ENCODE data around the gene FAM89B. TPM values are rescaled to one million over a fixed set of nuclear protein-coding genes. Genes with fewer than 3 reads are reported as not detected.

The FAM89B gene
- total RNA-seq, 4 donors from 2014 or later = 12.0 to 44.1 (median 23.9) TPM

DNA sequence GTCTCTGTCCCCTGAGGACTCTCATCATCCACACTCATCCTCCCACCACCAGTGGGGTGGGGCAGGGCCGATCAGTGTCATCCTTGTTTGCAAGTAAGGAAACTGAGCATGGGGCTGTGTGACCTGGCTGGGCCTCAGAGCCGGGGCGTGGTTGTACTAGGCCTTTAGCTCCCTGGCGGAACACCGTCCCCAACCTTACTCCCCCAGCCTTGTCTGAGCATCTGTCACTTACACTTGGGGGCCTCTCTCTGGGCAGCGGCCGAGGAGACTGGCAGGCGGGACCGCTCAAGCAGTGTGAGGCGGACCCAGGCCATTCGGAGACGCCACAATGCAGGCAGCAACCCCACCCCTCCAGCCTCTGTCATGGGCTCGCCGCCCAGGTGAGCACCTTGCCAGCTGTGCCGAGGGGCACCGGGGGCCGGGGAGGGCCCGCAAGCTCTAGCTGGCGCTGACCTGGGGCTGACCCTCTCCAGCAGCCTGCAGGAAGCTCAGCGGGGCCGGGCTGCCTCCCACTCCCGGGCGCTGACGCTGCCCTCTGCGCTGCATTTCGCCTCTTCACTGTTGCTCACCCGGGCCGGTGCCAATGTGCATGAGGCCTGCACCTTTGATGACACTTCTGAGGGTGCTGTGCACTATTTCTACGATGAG, 47.1 kb downstream of the FAM89B start:
- no peak for DNase-seq
- Histone ChIP-seq H3K36me3 (peaks cover 44 to 75% (median 52%) of the 10 kb centered on the region in 3 donors), H3K4me1 (peaks cover 14 to 29% (median 16%) of the 10 kb centered on the region in 3 donors), H3K9me3 (no peaks in the 10 kb centered on the region), H3K27ac (no peak overlapping the region), H3K4me3 (no peak overlapping the region), H3K27me3 (no peaks in the 10 kb centered on the region)
- WGBS, 2 donors = 91 to 92% methylated on average over 9 to 20 of the region's 29 CpGs
- TF ChIP-seq POLR2A (IDR thresholded peaks at IDR 0.05) = no peak
- TF ChIP-seq CTCF (IDR thresholded peaks at IDR 0.05) = no peak
- intact Hi-C loops (cut with DNase I) = loop anchor here (10.0 kb wide), 1 partner anchor 75 kb away; no protein-coding TSS in a partner anchor

DNA sequence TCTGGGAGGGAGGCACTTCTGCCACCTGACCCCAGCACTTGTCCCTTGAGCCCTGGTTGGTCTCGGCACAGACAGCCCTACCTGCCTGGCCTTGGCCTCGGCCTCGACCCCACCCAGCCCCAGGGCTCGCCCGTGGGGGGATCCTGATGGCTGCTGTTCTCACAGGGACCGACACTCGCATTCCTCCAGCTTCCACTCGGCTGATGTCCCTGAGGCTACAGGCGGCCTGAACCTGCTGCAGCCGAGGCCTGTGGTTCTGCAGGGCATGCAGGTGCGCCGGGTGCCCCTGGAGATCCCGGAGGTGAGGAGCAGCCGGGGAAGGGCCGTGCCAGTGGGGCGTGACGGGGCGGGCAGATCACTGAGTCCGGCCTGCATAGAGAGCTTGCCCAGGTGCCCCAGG, 48.3 kb downstream of the FAM89B start:
- intact Hi-C loops (cut with DNase I) = no loop called here
- H3K27me3 ChIP-seq = no peaks in the 10 kb centered on the region
- peaks cover 44 to 88% (median 57%) of the 10 kb centered on the region in 3 donors for H3K36me3 ChIP-seq
- no peak overlapping the region for H3K4me3 ChIP-seq
- H3K27ac ChIP-seq = no peak overlapping the region
- TF ChIP-seq CTCF (IDR thresholded peaks at IDR 0.05) (no peak), POLR2A (IDR thresholded peaks at IDR 0.05) (no peak)
- DNase-seq = no peak
- WGBS, 2 donors = 97% methylated on average over 12 of the region's 19 CpGs; no CpG with 5 or more reads in 1 of the 2 donors
- peaks cover 14 to 30% (median 16%) of the 10 kb centered on the region in 3 donors for H3K4me1 ChIP-seq
- H3K9me3 ChIP-seq = no peaks in the 10 kb centered on the region

- intact Hi-C loops (cut with DNase I) = no loop called here
- DNase-seq = no peak
- H3K4me3 ChIP-seq = no peak overlapping the region
- H3K27me3 ChIP-seq = no peaks in the 10 kb centered on the region
- H3K36me3 ChIP-seq = peaks cover 44 to 96% (median 60%) of the 10 kb centered on the region in 3 donors
- H3K4me1 ChIP-seq = peaks cover 11 to 31% (median 11%) of the 10 kb centered on the region in 3 donors
- no peak for TF ChIP-seq POLR2A (IDR thresholded peaks at IDR 0.05)
- no peak for TF ChIP-seq CTCF (IDR thresholded peaks at IDR 0.05)
- WGBS, 2 donors = 93 to 97% methylated on average over 9 to 10 of the region's 14 CpGs
- H3K9me3 ChIP-seq = no peaks in the 10 kb centered on the region
- H3K27ac ChIP-seq = no peak overlapping the region
Observed at GRCh38 chr11:65621460-65621859, 49.1 kb downstream of the FAM89B start.

- H3K36me3 ChIP-seq = peaks cover 49 to 99% (median 60%) of the 10 kb centered on the region in 3 donors
- TF ChIP-seq POLR2A (IDR thresholded peaks at IDR 0.05) (no peak), CTCF (IDR thresholded peaks at IDR 0.05) (no peak)
- peaks cover 5 to 25% (median 6%) of the 10 kb centered on the region in 3 donors for H3K4me1 ChIP-seq
- no peak overlapping the region for H3K4me3 ChIP-seq
- no peak overlapping the region for H3K27ac ChIP-seq
- 93 to 97% methylated on average over 9 to 11 of the region's 16 CpGs for WGBS, 2 donors
- no peaks in the 10 kb centered on the region for H3K27me3 ChIP-seq
- no peaks in the 10 kb centered on the region for H3K9me3 ChIP-seq
- DNase-seq = no peak
- intact Hi-C loops (cut with DNase I) = no loop called here
Observed at GRCh38 chr11:65622011-65622410, 49.7 kb downstream of the FAM89B start.

DNA sequence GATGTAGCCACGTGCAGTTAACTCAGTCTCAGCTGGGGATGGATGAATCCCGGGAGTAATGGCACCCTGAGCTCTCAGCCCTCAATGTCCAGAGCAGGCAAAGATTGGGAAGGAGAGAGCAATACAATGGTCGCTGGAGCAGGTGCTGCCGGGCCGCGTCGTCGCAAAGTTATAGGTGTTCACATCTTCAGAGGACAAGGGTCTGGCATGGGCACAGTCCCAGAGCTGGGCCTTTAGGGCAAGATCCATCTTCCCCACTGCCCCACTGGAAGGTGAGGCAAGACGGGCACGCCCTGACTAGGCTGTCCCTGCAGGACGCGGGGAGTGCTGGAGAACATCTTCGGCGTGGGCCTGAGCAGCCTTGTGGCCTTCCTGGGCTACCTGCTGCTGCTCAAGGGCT, 50.8 kb downstream of the FAM89B start:
- Histone ChIP-seq H3K36me3 (peaks cover 55 to 99% (median 64%) of the 10 kb centered on the region in 3 donors), H3K4me3 (no peak overlapping the region), H3K27me3 (no peaks in the 10 kb centered on the region), H3K27ac (no peak overlapping the region), H3K4me1 (peaks cover 0 to 14% (median 0%) of the 10 kb centered on the region in 3 donors), H3K9me3 (no peaks in the 10 kb centered on the region)
- DNase-seq = no peak
- no peak for TF ChIP-seq CTCF (IDR thresholded peaks at IDR 0.05)
- no peak for TF ChIP-seq POLR2A (IDR thresholded peaks at IDR 0.05)
- intact Hi-C loops (cut with DNase I) = no loop called here
- 90 to 95% methylated on average over 7 to 14 of the region's 14 CpGs for WGBS, 2 donors

Small RNAs within 50 kb of the gene (small RNA-seq; reads per million reads assigned to genes)
- gene AP001362.1 = 0 reads per million in 4 donors

Other genes starting within 250 kb of the FAM89B start
- 10 to 100 TPM; 18.7 to 35.3 (median 23.8) TPM for gene DPF2, start 238.7 kb upstream of the FAM89B start, total RNA-seq
- 1 to 10 TPM in 1 of 4 donors, under 1 TPM in 3; 0.13 to 1.3 (median 0.56) TPM for gene TIGD3, start 217.8 kb upstream of the FAM89B start, total RNA-seq
- gene SLC25A45, start 189.9 kb upstream of the FAM89B start, total RNA-seq = 1 to 10 TPM; 1.9 to 7.7 (median 4.0) TPM
- 10 to 100 TPM; 44.1 to 88.7 (median 81.0) TPM for gene FRMD8, start 185.9 kb upstream of the FAM89B start, total RNA-seq
- gene NEAT1, start 149.7 kb upstream of the FAM89B start, total RNA-seq = 100 to 1,000 TPM in 3 of 4 donors, 10 to 100 TPM in 1; 30.6 to 705 (median 357) TPM
- over 10,000 TPM in 2 of 4 donors, 1,000 to 10,000 TPM in 2; 1,739 to 13,677 (median 9,435) TPM for gene MALAT1, start 73.5 kb upstream of the FAM89B start, total RNA-seq
- 10 to 100 TPM; 40.6 to 63.3 (median 52.6) TPM for gene SCYL1, start 47.5 kb upstream of the FAM89B start, total RNA-seq
- 10 to 100 TPM; 28.1 to 87.5 (median 54.0) TPM for gene LTBP3, start 14.2 kb upstream of the FAM89B start, total RNA-seq
- 10 to 100 TPM; 33.2 to 48.0 (median 40.0) TPM for gene ZNRD2, start 2.1 kb upstream of the FAM89B start, total RNA-seq
- gene EHBP1L1, start 3.5 kb downstream of the FAM89B start, total RNA-seq = 100 to 1,000 TPM in 1 of 4 donors, 10 to 100 TPM in 3; 46.5 to 101 (median 87.4) TPM
- gene KCNK7, start 23.3 kb downstream of the FAM89B start, total RNA-seq = 10 to 100 TPM in 3 of 4 donors, 1 to 10 TPM in 1; 5.5 to 22.5 (median 15.2) TPM
- 10 to 100 TPM; 27.5 to 33.0 (median 30.4) TPM for gene MAP3K11, start 41.7 kb downstream of the FAM89B start, total RNA-seq
- 10 to 100 TPM; 24.0 to 40.0 (median 30.9) TPM for gene PCNX3, start 43.2 kb downstream of the FAM89B start, total RNA-seq
- 10 to 100 TPM in 3 of 4 donors, 1 to 10 TPM in 1; 7.8 to 29.2 (median 27.5) TPM for gene SIPA1, start 65.6 kb downstream of the FAM89B start, total RNA-seq
- gene RELA, start 90.4 kb downstream of the FAM89B start, total RNA-seq = 10 to 100 TPM; 29.4 to 49.4 (median 47.5) TPM
- gene KAT5, start 139.7 kb downstream of the FAM89B start, total RNA-seq = 10 to 100 TPM; 38.2 to 64.7 (median 51.1) TPM
- gene RNASEH2C, start 148.3 kb downstream of the FAM89B start, total RNA-seq = 10 to 100 TPM; 39.9 to 59.5 (median 50.8) TPM
- 10 to 100 TPM; 16.4 to 38.5 (median 23.3) TPM for gene AP5B1, start 208.4 kb downstream of the FAM89B start, total RNA-seq
- 10 to 100 TPM; 26.5 to 90.9 (median 55.3) TPM for gene OVOL1, start 214.5 kb downstream of the FAM89B start, total RNA-seq